ENCODE results near the gene MCU. TPM values are rescaled to one million over a fixed set of nuclear protein-coding genes. Genes with fewer than 3 reads are reported as not detected.

MCU gene
- total RNA-seq, 2 experiments from 2014 or later = 9.4 to 9.9 TPM

DNA sequence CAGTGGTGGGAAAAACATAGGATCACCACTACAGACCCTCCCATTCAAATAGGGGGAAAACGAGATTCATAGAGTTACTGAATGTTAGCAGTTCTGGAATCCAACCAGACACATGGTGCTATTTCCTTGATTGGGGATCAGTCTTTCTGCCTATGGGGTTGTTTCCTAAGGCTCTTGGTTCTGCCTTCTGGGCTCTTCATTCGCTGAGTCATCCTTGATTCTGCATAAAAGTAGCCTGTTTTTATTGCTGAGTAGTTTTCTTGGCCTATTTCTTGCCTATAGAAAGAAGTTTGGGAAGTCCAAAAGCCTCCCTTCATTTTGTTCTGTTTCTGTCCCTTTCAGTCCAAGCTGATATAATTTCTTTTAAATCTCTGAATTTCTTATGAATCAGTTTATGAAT lies 102.3 kb downstream of the MCU start:
- CTCF ChIA-PET (ENCODE audit: unreplicated experiment) = no interaction called here
- no peak overlapping the region for H2AFZ ChIP-seq (ENCODE audit: low read length)
- no TSS peak for BruUV-seq (replicated peaks)
- H3K9me3 ChIP-seq (ENCODE audit: low read length) = no peaks in the 10 kb centered on the region
- no peaks in the 10 kb centered on the region for H4K20me1 ChIP-seq (ENCODE audit: insufficient read depth, low read length)
- H3K4me2 ChIP-seq (ENCODE audit: low read length) = no peak overlapping the region
- POLR2A ChIA-PET = interaction anchor here (0.7 kb wide), 1 partner anchor 31 kb away, joined by 3 read pairs; no protein-coding TSS in a partner anchor
- no peak overlapping the region for H3K4me3 ChIP-seq (ENCODE audit: low read depth, low read length, poor library complexity, severe bottlenecking)
- no peaks in the 10 kb centered on the region for H3K9me2 ChIP-seq (ENCODE audit: insufficient read depth, low read length)
- intact Hi-C loops (cut with micrococcal nuclease; ENCODE audit: unreplicated experiment) = no loop called here
- H3K4me1 ChIP-seq (ENCODE audit: insufficient read depth, low read length, poor library complexity, severe bottlenecking) = no peaks in the 10 kb centered on the region
- H3K79me2 ChIP-seq (ENCODE audit: insufficient read depth, low read depth, low read length) = no peaks in the 10 kb centered on the region
- no peak for DNase-seq (ENCODE audit: low spot score)
- no peak overlapping the region for H3K27ac ChIP-seq (ENCODE audit: low read depth, low read length, poor library complexity, severe bottlenecking)
- H3K36me3 ChIP-seq (ENCODE audit: insufficient read depth, low read length) = no peaks in the 10 kb centered on the region
- no peak for TF ChIP-seq EZH2phosphoT487 (IDR thresholded peaks at IDR 0.05; ENCODE audit: borderline replicate concordance, low read depth, low read length)
- TF ChIP-seq, protein P1, sequence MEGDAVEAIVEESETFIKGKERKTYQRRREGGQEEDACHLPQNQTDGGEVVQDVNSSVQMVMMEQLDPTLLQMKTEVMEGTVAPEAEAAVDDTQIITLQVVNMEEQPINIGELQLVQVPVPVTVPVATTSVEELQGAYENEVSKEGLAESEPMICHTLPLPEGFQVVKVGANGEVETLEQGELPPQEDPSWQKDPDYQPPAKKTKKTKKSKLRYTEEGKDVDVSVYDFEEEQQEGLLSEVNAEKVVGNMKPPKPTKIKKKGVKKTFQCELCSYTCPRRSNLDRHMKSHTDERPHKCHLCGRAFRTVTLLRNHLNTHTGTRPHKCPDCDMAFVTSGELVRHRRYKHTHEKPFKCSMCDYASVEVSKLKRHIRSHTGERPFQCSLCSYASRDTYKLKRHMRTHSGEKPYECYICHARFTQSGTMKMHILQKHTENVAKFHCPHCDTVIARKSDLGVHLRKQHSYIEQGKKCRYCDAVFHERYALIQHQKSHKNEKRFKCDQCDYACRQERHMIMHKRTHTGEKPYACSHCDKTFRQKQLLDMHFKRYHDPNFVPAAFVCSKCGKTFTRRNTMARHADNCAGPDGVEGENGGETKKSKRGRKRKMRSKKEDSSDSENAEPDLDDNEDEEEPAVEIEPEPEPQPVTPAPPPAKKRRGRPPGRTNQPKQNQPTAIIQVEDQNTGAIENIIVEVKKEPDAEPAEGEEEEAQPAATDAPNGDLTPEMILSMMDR (conservative IDR thresholded peaks at IDR 0.05; ENCODE audit: low read length) = no peak

DNA sequence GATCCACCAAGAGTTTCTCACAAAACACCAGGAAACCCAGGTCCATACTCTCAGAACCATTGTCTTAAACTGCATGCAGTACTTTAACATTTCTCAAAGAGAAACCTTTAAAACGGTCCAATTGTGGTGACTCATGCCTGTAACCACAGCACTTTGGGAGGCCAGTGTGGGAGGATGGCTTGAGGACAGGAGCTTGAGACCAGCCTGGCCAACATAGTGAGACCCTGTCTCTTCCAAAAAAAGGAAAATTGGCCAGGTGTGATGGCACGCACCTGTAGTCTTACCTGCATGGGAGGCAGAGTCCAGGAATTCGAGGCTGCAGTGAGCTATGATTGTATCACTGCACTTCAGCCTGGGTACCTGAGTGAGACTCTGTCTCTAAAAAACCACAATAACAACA lies 104.1 kb downstream of the MCU start:
- no peaks in the 10 kb centered on the region for H4K20me1 ChIP-seq (ENCODE audit: insufficient read depth, low read length)
- intact Hi-C loops (cut with micrococcal nuclease; ENCODE audit: unreplicated experiment) = no loop called here
- no peak overlapping the region for H3K27ac ChIP-seq (ENCODE audit: low read depth, low read length, poor library complexity, severe bottlenecking)
- no TSS peak for BruUV-seq (replicated peaks)
- H3K9me3 ChIP-seq (ENCODE audit: low read length) = no peaks in the 10 kb centered on the region
- H3K9me2 ChIP-seq (ENCODE audit: insufficient read depth, low read length) = no peaks in the 10 kb centered on the region
- DNase-seq (ENCODE audit: low spot score) = no peak
- H3K79me2 ChIP-seq (ENCODE audit: insufficient read depth, low read depth, low read length) = no peaks in the 10 kb centered on the region
- H3K36me3 ChIP-seq (ENCODE audit: insufficient read depth, low read length) = no peaks in the 10 kb centered on the region
- TF ChIP-seq, protein P1 (conservative IDR thresholded peaks at IDR 0.05; ENCODE audit: low read length) = no peak
- no peak for TF ChIP-seq EZH2phosphoT487 (IDR thresholded peaks at IDR 0.05; ENCODE audit: borderline replicate concordance, low read depth, low read length)
- H3K4me2 ChIP-seq (ENCODE audit: low read length) = no peak overlapping the region
- no peaks in the 10 kb centered on the region for H3K4me1 ChIP-seq (ENCODE audit: insufficient read depth, low read length, poor library complexity, severe bottlenecking)
- no peak overlapping the region for H2AFZ ChIP-seq (ENCODE audit: low read length)
- no peak overlapping the region for H3K4me3 ChIP-seq (ENCODE audit: low read depth, low read length, poor library complexity, severe bottlenecking)
- ChIA-PET POLR2A (no interaction called here), CTCF (ENCODE audit: unreplicated experiment) (no interaction called here)

DNA sequence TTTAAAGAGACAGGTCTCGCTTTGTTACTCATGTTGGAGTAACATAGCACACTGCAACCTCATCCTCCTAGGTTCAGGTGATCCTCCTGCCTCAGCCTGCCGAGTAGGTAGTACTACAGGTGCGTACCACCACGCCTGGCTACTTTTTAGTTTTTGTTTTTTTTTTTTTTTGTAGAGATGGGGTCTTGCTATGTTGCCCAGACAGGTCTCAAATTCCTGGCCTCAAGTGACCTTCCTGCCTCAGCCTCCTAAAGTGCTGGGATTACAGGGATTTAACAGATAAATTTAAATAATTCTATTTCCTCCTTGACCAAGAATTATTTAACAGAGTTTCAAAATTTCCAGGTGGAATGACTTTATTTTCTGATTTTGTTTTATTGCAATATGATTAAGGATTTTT lies 104.6 kb downstream of the MCU start:
- H3K36me3 ChIP-seq (ENCODE audit: insufficient read depth, low read length) = no peaks in the 10 kb centered on the region
- intact Hi-C loops (cut with micrococcal nuclease; ENCODE audit: unreplicated experiment) = no loop called here
- BruUV-seq (replicated peaks) = no TSS peak
- no peak overlapping the region for H3K27ac ChIP-seq (ENCODE audit: low read depth, low read length, poor library complexity, severe bottlenecking)
- no peaks in the 10 kb centered on the region for H4K20me1 ChIP-seq (ENCODE audit: insufficient read depth, low read length)
- TF ChIP-seq, protein P1 (conservative IDR thresholded peaks at IDR 0.05; ENCODE audit: low read length) = no peak
- no peak for TF ChIP-seq EZH2phosphoT487 (IDR thresholded peaks at IDR 0.05; ENCODE audit: borderline replicate concordance, low read depth, low read length)
- H3K9me2 ChIP-seq (ENCODE audit: insufficient read depth, low read length) = no peaks in the 10 kb centered on the region
- no peak for DNase-seq (ENCODE audit: low spot score)
- POLR2A ChIA-PET = interaction anchor here (0.7 kb wide), 1 partner anchor 361 kb away, joined by 3 read pairs; no protein-coding TSS in a partner anchor
- no peak overlapping the region for H2AFZ ChIP-seq (ENCODE audit: low read length)
- no peaks in the 10 kb centered on the region for H3K4me1 ChIP-seq (ENCODE audit: insufficient read depth, low read length, poor library complexity, severe bottlenecking)
- CTCF ChIA-PET (ENCODE audit: unreplicated experiment) = no interaction called here
- no peak overlapping the region for H3K4me3 ChIP-seq (ENCODE audit: low read depth, low read length, poor library complexity, severe bottlenecking)
- H3K4me2 ChIP-seq (ENCODE audit: low read length) = no peak overlapping the region
- no peaks in the 10 kb centered on the region for H3K79me2 ChIP-seq (ENCODE audit: insufficient read depth, low read depth, low read length)
- H3K9me3 ChIP-seq (ENCODE audit: low read length) = no peaks in the 10 kb centered on the region
